Left ventricle myocardium inferior (tissue), 1 donor: ENCODE measurements around the gene TGM2. TPM values are rescaled to one million over a fixed set of nuclear protein-coding genes. Genes with fewer than 3 reads are reported as not detected.
A peak's percentile ranks its signal among the peaks of the same experiment; 100 is the strongest.

Experiments used
- DNase-seq: peaks from one replicate; pipeline ENCODE4 v3.0.0-alpha.2; 2020
- H3K27ac ChIP-seq: fragments of 200-600 bp; replicated peaks from 2 replicates; pipeline ENCODE4 v1.8.0; 2021
- H3K27me3 ChIP-seq: fragments of 200-600 bp; 2 replicates; pipeline ENCODE4 v1.8.0; 2021; ENCODE audit warnings: low read depth
- H3K36me3 ChIP-seq: fragments of 200-600 bp; 2 replicates; pipeline ENCODE4 v1.8.0; 2021
- H3K4me1 ChIP-seq: fragments of 200-600 bp; 2 replicates; pipeline ENCODE4 v1.8.0; 2021
- H3K4me3 ChIP-seq: fragments of 200-600 bp; 2 replicates; pipeline ENCODE4 v1.8.0; 2021; ENCODE audit warnings: mild to moderate bottlenecking, moderate library complexity
- H3K9me3 ChIP-seq: fragments of 200-600 bp; replicated peaks from 2 replicates; pipeline ENCODE4 v1.8.0; 2021
- intact Hi-C: fragments of 100-400 bp; cut with micrococcal nuclease; formaldehyde crosslinking; loops from one replicate; pipeline ENCODE4 v1.11.0; 2022
- total RNA-seq: library from RNA; stranded (reverse); fragmentation: NEBNext Ultra II Directional; extraction: Animal tissue kit (Norgen Biotek cat#: 25700); gene quantifications from one replicate; pipeline ENCODE4 v1.2.1, GENCODE V29; 2021
- TF ChIP-seq, protein P1 (sequence below): fragments of 200-600 bp; IDR thresholded peaks from 2 replicates; pipeline ENCODE4 v1.8.0; 2021; ENCODE audit warnings: antibody characterized with exemption, mild to moderate bottlenecking, borderline replicate concordance
- donor health status: DM: no; HTN: yes; CAD: no; lungs with severe emphysema.

Gene TGM2
- total RNA-seq, 1 donor from 2014 or later, result 846 TPM

GRCh38 chr20:38146156-38146555, 18.9 kb downstream of the TGM2 start:
- intact Hi-C loops, result no loop called here
- Histone ChIP-seq H3K4me3 (no peak overlapping the region), H3K27me3 (no peaks in the 10 kb centered on the region), H3K36me3 (peaks cover 89% of the 10 kb centered on the region), H3K4me1 (peaks cover 68% of the 10 kb centered on the region), H3K27ac (no peak overlapping the region), H3K9me3 (no peaks in the 10 kb centered on the region)
- DNase-seq, result no peak
- TF ChIP-seq, protein P1, sequence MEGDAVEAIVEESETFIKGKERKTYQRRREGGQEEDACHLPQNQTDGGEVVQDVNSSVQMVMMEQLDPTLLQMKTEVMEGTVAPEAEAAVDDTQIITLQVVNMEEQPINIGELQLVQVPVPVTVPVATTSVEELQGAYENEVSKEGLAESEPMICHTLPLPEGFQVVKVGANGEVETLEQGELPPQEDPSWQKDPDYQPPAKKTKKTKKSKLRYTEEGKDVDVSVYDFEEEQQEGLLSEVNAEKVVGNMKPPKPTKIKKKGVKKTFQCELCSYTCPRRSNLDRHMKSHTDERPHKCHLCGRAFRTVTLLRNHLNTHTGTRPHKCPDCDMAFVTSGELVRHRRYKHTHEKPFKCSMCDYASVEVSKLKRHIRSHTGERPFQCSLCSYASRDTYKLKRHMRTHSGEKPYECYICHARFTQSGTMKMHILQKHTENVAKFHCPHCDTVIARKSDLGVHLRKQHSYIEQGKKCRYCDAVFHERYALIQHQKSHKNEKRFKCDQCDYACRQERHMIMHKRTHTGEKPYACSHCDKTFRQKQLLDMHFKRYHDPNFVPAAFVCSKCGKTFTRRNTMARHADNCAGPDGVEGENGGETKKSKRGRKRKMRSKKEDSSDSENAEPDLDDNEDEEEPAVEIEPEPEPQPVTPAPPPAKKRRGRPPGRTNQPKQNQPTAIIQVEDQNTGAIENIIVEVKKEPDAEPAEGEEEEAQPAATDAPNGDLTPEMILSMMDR, result no peak

- Histone ChIP-seq H3K9me3 (no peaks in the 10 kb centered on the region), H3K27me3 (no peaks in the 10 kb centered on the region), H3K27ac (no peak overlapping the region), H3K36me3 (peaks cover 89% of the 10 kb centered on the region), H3K4me1 (peaks cover 68% of the 10 kb centered on the region), H3K4me3 (no peak overlapping the region)
- TF ChIP-seq, protein P1, result no peak
- DNase-seq, result no peak
- intact Hi-C loops, result no loop called here
These were observed 19.4 kb downstream of the TGM2 start for GRCh38 chr20:38145729-38146075.

- DNase-seq, result no peak
- H3K36me3 ChIP-seq, result peaks cover 89% of the 10 kb centered on the region
- H3K9me3 ChIP-seq, result no peaks in the 10 kb centered on the region
- TF ChIP-seq, protein P1, result no peak
- H3K4me1 ChIP-seq, result peaks cover 68% of the 10 kb centered on the region
- intact Hi-C loops, result no loop called here
- no peak overlapping the region for H3K4me3 ChIP-seq
- H3K27me3 ChIP-seq, result no peaks in the 10 kb centered on the region
- H3K27ac ChIP-seq, result peak overlapping the region; percentile 85
These were observed 19.9 kb downstream of the TGM2 start for GRCh38 chr20:38144974-38145728.

- peak overlapping the region; percentile 85 for H3K27ac ChIP-seq
- peaks cover 68% of the 10 kb centered on the region for H3K4me1 ChIP-seq
- TF ChIP-seq, protein P1, result no peak
- intact Hi-C loops, result no loop called here
- no peak overlapping the region for H3K4me3 ChIP-seq
- no peaks in the 10 kb centered on the region for H3K27me3 ChIP-seq
- H3K36me3 ChIP-seq, result peaks cover 89% of the 10 kb centered on the region
- no peak for DNase-seq
- no peaks in the 10 kb centered on the region for H3K9me3 ChIP-seq
These were observed 20.5 kb downstream of the TGM2 start for GRCh38 chr20:38144598-38144973.

- H3K27me3 ChIP-seq, result no peaks in the 10 kb centered on the region
- H3K4me1 ChIP-seq, result peaks cover 63% of the 10 kb centered on the region
- H3K4me3 ChIP-seq, result no peak overlapping the region
- peak overlapping the region; percentile 85 for H3K27ac ChIP-seq
- DNase-seq, result no peak
- H3K9me3 ChIP-seq, result no peaks in the 10 kb centered on the region
- TF ChIP-seq, protein P1, result no peak
- peaks cover 89% of the 10 kb centered on the region for H3K36me3 ChIP-seq
- intact Hi-C loops, result no loop called here
These were observed 21.2 kb downstream of the TGM2 start for GRCh38 chr20:38143646-38144554.
